ENCODE data around the gene DNAI4.
"Not testable (repeated sequence)": the region's sequence is repeated elsewhere in the genome, so short reads cannot be mapped to it uniquely, and the experiment has no call there.

Gene DNAI4

GRCh38 chr1:66927528-66927927, 2.9 kb upstream of the DNAI4 start:
- no peak for DNase-seq

DNA sequence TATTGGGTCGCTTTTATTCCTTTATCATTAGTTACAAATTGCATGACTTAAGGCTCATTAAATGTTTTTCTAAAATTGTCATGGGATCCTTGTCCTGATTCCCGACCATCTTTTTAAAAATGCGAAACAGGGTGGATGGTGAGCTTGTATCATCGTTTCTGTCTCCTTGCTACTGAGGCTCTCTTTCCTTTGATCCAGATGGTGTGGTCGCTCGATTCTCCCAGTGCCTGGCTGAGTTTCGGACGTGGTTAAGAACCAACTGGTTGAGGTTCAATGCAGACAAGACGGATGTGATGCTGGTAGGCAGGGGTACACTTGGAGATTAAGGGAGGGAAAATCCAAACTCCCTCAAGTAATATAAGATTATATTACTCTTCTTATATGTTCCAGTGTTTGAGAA, 1.3 kb upstream of the DNAI4 start:
- DNase-seq, result peak; percentile 23

GRCh38 chr1:66925558-66925910, 878 bp upstream of the DNAI4 start:
- DNase-seq, result no peak

DNA sequence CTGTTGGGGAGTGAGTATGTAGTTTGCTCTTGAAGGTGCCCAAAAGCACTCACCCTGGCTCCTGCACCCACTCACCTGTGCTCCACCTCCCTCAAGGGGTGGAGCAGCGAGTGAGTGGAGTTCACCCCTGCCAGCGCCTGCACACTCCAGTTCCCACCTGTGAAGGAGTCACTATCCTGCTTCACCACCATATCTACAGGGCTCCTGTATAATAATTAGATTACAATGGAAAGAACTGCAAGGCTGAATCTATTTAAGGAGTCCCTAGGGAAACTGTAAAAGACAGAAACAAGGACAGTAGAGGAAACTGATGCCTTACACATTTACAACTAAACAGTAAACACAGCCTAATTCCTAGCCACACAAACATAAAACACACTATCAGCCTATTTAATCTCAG, 4.1 kb downstream of the DNAI4 start:
- no peak for DNase-seq

- no peak for DNase-seq
These were observed 4.8 kb downstream of the DNAI4 start for GRCh38 chr1:66919828-66920227.

DNA sequence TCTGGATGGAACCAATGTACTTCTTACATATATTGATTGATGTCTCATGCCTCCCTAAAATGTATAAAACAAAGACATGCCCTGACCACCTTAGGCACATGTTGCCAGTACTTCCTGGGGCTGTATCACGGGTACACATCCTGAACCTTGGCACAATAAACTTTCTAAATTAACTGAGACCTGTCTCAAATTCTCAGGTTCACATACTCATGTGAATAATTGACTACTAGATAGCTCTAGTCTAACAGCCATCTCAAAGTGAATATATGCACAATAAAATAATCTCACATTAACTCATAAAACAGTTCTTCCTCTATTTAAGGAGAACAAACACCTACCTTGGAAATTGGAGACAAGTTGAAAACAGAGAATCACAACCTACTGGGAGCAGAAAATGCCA, 5.6 kb downstream of the DNAI4 start:
- no peak for DNase-seq

- DNase-seq, result no peak
These were observed 7.2 kb downstream of the DNAI4 start for GRCh38 chr1:66917476-66917875.

DNA sequence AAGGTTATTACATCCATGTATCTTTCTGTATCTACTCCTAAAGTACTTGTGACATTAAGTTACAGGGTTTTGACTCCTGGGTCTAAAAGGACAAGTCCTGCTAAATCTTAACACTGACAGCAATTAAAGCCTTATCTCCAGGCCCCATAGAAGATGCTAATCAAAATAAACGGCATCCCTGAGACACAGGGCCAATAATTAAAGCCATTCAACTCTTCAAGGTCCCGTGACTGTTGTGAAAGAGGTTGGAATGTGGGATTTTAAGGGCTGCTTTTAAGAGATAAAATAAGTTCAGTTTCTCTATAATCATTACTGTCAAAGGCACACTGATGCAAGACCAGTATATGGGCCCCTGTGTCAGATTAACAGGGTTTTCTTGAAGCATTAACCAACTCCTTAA, 8.3 kb downstream of the DNAI4 start:
- no peak for DNase-seq

- DNase-seq, result not testable (repeated sequence)
These were observed 9.5 kb downstream of the DNAI4 start for GRCh38 chr1:66915203-66915602.

- no peak for DNase-seq
These were observed 30.9 kb downstream of the DNAI4 start for GRCh38 chr1:66893712-66894111.

GRCh38 chr1:66890621-66891020, 34.0 kb downstream of the DNAI4 start:
- DNase-seq, result no peak

DNA sequence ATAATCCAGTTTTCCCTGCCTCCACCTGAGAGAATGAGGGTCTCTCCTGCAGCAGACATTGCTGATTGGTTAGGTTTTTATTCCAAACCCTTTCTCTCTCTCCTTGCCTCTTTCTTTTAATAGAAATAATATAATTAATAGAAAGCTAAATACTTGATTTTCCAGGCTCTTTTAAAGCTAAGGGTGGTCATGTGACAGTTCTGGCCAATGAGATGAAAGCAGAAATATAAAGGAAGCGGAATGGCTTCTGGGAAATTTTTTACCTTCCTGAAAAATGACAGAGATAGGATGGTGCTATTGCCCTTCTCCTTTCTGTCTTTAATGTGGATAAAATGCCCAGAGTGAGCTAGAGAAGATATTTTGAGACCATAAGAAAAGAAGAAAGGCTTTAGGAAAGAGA, 35.6 kb downstream of the DNAI4 start:
- DNase-seq, result no peak

GRCh38 chr1:66876664-66877063, 48.0 kb downstream of the DNAI4 start:
- no peak for DNase-seq

DNA sequence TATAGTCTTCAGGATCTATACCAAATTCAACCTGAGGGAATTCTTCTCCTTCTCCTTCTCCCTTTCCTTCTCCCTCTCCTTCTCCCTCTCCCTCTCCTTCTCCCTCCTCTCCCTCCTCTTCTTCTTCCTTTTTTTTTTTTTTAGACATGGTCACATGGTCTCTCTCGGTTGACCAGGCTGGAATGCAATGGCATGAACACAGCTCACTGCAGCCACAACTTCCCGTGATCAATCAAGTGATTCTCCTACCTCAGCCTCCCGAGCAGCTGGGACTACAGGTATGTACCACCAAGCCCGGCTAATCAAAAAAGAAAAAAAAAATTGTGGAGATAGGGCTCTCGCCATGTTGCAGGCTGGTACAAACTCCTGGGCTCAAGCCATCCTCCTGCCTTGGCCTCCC, 51.5 kb downstream of the DNAI4 start:
- no peak for DNase-seq

DNA sequence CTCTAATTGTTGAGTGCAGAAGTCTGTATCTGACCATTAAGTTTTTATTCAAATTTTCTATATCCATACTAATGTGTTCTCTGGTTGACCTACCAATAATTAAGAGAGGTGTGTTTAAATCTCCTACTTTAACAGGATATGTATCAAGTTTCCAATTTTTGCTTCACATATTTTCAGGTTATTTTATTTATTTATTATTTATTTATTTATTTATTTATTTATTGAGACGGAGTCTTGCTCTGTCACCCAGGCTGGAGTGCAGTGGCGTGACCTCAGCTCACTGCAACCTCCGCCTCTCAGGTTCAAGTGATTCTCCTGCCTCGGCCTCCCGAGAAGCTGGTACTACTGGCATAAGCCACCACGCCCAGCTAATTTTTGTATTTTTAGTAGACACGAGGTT, 52.6 kb downstream of the DNAI4 start:
- DNase-seq, result not testable (repeated sequence)

DNA sequence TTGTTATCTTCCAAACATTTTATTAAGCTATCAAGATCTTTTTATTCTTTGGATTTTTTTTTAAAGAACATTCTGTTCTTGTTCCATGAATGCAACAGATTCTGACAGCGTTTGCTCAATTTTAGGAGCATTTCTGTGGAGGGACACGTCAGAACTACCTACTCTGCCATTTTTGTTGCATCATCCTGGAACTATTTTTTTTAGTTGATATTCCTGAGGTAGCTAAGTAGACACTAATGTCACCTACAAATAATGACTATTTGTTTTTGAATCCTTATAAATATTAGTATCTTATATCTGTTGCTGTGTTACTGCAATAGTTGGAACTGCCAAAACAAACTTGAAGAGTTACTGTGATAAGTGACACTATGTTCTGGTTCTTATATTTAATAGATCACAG, 57.2 kb downstream of the DNAI4 start:
- no peak for DNase-seq

GRCh38 chr1:66860529-66860928, 64.1 kb downstream of the DNAI4 start:
- DNase-seq, result no peak

- no peak for DNase-seq
These were observed 71.3 kb downstream of the DNAI4 start for GRCh38 chr1:66853379-66853778.

GRCh38 chr1:66852870-66853269, 71.8 kb downstream of the DNAI4 start:
- DNase-seq, result no peak

DNA sequence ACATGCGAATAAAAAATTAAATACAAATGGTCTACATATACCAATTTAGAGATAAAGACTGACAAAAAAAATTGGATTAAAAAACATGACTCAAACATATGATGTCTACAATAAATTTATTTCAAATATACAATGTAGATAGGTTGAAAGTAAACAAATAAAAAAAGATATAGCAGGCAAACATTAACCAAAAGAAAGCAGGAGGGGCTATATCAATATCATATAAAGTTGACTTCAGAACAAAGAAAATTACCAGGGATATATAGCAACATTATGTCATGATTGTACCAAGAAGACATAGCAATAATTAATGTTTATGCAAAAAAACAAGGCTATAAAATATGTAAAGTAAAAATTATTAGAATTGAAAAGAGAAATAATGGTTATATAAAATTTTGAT, 73.7 kb downstream of the DNAI4 start:
- no peak for DNase-seq

GRCh38 chr1:66848193-66848592, 76.5 kb downstream of the DNAI4 start:
- no peak for DNase-seq

GRCh38 chr1:66840929-66841328, 83.7 kb downstream of the DNAI4 start:
- no peak for DNase-seq

DNA sequence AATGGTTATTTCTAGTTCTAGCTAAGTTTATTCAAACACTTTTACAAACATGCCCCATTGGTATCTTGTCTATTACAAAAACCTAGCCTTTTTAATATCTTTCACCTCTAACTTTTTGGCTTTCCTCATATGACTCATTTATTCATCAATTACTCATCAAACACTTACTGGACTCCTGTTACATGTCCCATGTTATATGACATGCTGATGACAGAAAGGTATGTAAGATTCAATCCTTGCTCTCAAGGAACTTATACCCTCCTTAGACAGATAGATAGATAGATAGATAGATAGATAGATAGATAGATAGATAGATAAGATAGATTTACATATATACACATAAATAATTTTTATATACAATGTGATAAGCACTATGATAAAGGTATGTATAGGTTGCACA, 89.7 kb downstream of the DNAI4 start:
- no peak for DNase-seq

DNA sequence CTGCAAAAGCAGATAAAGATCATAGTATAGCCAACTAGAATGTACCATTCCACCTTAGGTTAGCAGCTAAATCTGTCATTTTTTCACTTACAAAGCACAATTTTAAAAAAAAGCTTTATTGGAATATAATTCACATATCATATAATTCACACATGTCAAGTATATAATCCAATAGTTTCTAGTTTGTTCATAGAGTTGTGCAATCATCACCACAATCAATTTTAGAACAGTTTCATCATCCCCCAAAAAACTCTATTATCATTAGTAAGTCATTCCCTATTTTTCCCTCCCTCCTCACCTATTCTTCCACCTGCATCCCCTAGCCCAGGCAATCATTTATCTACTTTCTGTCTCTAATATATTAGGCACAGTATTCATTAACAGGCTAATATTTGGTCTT, 91.5 kb downstream of the DNAI4 start:
- DNase-seq, result no peak

GRCh38 chr1:66831529-66832239, 93.0 kb downstream of the DNAI4 start:
- DNase-seq, result no peak

DNA sequence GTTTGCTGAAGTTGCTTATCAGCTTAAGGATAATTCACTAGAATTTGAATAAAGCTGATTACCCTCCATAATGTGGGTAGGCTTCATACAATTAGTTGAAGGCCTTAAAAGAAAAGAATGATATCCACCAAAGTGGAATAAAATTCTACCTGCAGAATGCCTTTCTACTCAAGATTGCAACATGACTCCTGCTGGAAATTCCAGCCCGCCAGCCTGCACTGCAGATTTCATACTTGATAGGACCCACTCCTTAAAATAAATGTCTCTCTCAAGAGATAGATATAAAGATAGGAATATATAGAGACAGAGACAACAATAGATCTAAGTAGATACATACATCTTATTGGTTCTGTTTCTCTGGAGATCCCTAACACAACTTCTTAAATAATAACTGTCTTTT, 99.9 kb downstream of the DNAI4 start:
- no peak for DNase-seq
